ENCODE measurements around the gene OSBPL5.
A peak's percentile ranks its signal among the peaks of the same experiment; 100 is the strongest.

The OSBPL5 gene

DNA sequence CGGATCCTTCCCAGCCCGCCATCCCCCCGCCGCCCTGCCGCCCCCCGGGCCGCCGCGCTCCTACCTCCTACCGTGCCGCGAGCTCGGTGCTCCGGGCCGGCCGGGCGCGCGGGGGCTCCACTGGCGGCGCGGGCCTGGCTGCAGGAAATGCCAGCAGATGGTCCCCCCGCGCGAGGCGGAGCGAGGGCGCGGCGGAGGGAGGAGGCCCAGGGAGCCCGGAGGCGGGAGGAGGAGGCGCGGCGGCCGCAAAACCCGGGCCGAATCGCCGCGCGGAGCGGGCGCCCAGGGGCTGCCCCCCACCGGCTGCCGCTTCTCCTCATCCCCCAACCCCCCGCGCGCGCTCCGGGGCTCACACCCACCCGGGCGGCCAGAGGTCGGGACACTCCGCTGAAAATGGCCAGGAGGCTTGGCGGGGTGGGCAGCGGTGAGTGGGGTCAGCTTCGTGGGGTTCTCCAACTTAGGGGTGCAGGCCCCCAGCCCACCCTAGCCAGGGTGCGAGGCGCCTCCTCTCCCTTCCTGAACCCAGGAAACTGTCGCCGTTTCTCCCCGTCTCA lies at the start of gene OSBPL5 (continued):
- TF ChIP-seq, protein P1, sequence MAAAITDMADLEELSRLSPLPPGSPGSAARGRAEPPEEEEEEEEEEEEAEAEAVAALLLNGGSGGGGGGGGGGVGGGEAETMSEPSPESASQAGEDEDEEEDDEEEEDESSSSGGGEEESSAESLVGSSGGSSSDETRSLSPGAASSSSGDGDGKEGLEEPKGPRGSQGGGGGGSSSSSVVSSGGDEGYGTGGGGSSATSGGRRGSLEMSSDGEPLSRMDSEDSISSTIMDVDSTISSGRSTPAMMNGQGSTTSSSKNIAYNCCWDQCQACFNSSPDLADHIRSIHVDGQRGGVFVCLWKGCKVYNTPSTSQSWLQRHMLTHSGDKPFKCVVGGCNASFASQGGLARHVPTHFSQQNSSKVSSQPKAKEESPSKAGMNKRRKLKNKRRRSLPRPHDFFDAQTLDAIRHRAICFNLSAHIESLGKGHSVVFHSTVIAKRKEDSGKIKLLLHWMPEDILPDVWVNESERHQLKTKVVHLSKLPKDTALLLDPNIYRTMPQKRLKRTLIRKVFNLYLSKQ (tag by site-specific recombination; IDR thresholded peaks at IDR 0.05; ENCODE audit: borderline replicate concordance) = no peak
- TF ChIP-seq, protein P2, sequence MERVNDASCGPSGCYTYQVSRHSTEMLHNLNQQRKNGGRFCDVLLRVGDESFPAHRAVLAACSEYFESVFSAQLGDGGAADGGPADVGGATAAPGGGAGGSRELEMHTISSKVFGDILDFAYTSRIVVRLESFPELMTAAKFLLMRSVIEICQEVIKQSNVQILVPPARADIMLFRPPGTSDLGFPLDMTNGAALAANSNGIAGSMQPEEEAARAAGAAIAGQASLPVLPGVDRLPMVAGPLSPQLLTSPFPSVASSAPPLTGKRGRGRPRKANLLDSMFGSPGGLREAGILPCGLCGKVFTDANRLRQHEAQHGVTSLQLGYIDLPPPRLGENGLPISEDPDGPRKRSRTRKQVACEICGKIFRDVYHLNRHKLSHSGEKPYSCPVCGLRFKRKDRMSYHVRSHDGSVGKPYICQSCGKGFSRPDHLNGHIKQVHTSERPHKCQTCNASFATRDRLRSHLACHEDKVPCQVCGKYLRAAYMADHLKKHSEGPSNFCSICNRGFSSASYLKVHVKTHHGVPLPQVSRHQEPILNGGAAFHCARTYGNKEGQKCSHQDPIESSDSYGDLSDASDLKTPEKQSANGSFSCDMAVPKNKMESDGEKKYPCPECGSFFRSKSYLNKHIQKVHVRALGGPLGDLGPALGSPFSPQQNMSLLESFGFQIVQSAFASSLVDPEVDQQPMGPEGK (tag by site-specific recombination; IDR thresholded peaks at IDR 0.05) = peak; percentile 52
- no peak for TF ChIP-seq HOXD13 (CRISPR knock-in tag; IDR thresholded peaks at IDR 0.05; ENCODE audit: borderline replicate concordance)
- TF ChIP-seq ZNF830 (tag by site-specific recombination; IDR thresholded peaks at IDR 0.05; ENCODE audit: low read depth) = no peak
- 0 out of 2 replicates have a peak, but pooled peaks have one; percentile 19 for TF ChIP-seq IKZF3 (tag by site-specific recombination; IDR thresholded peaks at IDR 0.05)
- no peak for TF ChIP-seq ZNF626 (tag by site-specific recombination; IDR thresholded peaks at IDR 0.05)

DNA sequence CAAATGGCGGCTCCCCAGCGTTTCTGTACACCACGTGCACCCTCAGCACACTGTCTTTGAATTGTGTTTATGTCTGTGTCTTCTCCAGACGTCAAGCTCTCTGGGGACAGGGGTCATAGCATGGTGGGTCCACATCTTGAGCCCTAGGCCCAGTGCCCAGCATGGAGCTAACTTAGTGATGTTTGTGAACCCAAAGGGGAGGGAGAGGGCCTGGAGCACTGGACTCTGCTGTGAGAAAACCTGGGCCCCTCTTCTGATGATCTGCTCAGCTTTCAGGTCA lies 49.2 kb upstream of the OSBPL5 start:
- CTCF ChIA-PET = interaction anchor here (0.6 to 2.2 kb wide), 5 partner anchors 103 to 301 kb away, joined by 3 to 7 read pairs (median 4); no protein-coding TSS in a partner anchor
- H3K27ac ChIP-seq (ENCODE audit: extremely low read depth, low read depth, low read length) = no peak overlapping the region
- H3K4me3 ChIP-seq (ENCODE audit: low read depth, low read length) = no peak overlapping the region
- no peaks in the 10 kb centered on the region for H3K36me3 ChIP-seq (ENCODE audit: control insufficient read depth in 2 of 2, insufficient read depth in 1 of 2, low read length in 2 of 2)
- H3K4me1 ChIP-seq (ENCODE audit: control insufficient read depth, insufficient read depth, low read length) = no peaks in the 10 kb centered on the region
- POLR2A ChIA-PET = interaction anchor here (0.6 kb wide), 1 partner anchor 838 kb away, joined by 3 read pairs; no protein-coding TSS in a partner anchor
- no peaks in the 10 kb centered on the region for H3K9me3 ChIP-seq (ENCODE audit: control insufficient read depth, insufficient read depth, low read depth, low read length)
- TF ChIP-seq ZNF146 (tag by site-specific recombination; IDR thresholded peaks at IDR 0.05) = no peak
- TF ChIP-seq, protein P3, sequence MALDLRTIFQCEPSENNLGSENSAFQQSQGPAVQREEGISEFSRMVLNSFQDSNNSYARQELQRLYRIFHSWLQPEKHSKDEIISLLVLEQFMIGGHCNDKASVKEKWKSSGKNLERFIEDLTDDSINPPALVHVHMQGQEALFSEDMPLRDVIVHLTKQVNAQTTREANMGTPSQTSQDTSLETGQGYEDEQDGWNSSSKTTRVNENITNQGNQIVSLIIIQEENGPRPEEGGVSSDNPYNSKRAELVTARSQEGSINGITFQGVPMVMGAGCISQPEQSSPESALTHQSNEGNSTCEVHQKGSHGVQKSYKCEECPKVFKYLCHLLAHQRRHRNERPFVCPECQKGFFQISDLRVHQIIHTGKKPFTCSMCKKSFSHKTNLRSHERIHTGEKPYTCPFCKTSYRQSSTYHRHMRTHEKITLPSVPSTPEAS (tag by site-specific recombination; IDR thresholded peaks at IDR 0.05) = no peak
- TF ChIP-seq, protein P4, sequence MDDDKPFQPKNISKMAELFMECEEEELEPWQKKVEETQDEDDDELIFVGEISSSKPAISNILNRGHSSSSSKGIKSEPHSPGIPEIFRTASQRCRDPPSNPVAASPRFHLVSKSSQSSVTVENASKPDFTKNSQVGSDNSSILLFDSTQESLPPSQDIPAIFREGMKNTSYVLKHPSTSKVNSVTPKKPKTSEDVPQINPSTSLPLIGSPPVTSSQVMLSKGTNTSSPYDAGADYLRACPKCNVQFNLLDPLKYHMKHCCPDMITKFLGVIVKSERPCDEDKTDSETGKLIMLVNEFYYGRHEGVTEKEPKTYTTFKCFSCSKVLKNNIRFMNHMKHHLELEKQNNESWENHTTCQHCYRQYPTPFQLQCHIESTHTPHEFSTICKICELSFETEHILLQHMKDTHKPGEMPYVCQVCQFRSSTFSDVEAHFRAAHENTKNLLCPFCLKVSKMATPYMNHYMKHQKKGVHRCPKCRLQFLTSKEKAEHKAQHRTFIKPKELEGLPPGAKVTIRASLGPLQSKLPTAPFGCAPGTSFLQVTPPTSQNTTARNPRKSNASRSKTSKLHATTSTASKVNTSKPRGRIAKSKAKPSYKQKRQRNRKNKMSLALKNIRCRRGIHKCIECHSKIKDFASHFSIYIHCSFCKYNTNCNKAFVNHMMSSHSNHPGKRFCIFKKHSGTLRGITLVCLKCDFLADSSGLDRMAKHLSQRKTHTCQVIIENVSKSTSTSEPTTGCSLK (tag by site-specific recombination; IDR thresholded peaks at IDR 0.05) = no peak
- TF ChIP-seq TRIM28 (IDR thresholded peaks at IDR 0.05; ENCODE audit: borderline replicate concordance, low read length) = no peak
- TF ChIP-seq, protein P5, sequence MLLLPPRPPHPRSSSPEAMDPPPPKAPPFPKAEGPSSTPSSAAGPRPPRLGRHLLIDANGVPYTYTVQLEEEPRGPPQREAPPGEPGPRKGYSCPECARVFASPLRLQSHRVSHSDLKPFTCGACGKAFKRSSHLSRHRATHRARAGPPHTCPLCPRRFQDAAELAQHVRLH (tag by site-specific recombination; IDR thresholded peaks at IDR 0.05) = no peak
- no peak for TF ChIP-seq ZNF785 (tag by site-specific recombination; IDR thresholded peaks at IDR 0.05)
- TF ChIP-seq, protein P6, sequence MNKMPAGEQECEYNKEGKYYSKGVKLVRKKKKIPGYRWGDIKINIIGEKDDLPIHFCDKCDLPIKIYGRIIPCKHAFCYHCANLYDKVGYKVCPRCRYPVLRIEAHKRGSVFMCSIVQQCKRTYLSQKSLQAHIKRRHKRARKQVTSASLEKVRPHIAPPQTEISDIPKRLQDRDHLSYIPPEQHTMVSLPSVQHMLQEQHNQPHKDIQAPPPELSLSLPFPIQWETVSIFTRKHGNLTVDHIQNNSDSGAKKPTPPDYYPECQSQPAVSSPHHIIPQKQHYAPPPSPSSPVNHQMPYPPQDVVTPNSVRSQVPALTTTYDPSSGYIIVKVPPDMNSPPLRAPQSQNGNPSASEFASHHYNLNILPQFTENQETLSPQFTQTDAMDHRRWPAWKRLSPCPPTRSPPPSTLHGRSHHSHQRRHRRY (tag by site-specific recombination; IDR thresholded peaks at IDR 0.05) = no peak
- TF ChIP-seq HOXD13 (CRISPR knock-in tag; IDR thresholded peaks at IDR 0.05; ENCODE audit: borderline replicate concordance) = no peak
- TF ChIP-seq GLI4 (tag by site-specific recombination; IDR thresholded peaks at IDR 0.05) = no peak
- no peak for TF ChIP-seq ZNF830 (tag by site-specific recombination; IDR thresholded peaks at IDR 0.05; ENCODE audit: low read depth)
- no peak for TF ChIP-seq ZNF791 (tag by site-specific recombination; IDR thresholded peaks at IDR 0.05)
- no peak for TF ChIP-seq SALL2 (tag by site-specific recombination; IDR thresholded peaks at IDR 0.05; ENCODE audit: borderline replicate concordance)
- no peak for TF ChIP-seq ZNF544 (tag by site-specific recombination; IDR thresholded peaks at IDR 0.05)
- TF ChIP-seq ZNF423 (tag by site-specific recombination; IDR thresholded peaks at IDR 0.05) = no peak
- TF ChIP-seq KLF1 (tag by site-specific recombination; IDR thresholded peaks at IDR 0.05) = no peak
- no peak for TF ChIP-seq ZBTB48 (tag by site-specific recombination; IDR thresholded peaks at IDR 0.05)
- no peak for TF ChIP-seq ZNF837 (tag by site-specific recombination; IDR thresholded peaks at IDR 0.05)
- TF ChIP-seq, protein P7, sequence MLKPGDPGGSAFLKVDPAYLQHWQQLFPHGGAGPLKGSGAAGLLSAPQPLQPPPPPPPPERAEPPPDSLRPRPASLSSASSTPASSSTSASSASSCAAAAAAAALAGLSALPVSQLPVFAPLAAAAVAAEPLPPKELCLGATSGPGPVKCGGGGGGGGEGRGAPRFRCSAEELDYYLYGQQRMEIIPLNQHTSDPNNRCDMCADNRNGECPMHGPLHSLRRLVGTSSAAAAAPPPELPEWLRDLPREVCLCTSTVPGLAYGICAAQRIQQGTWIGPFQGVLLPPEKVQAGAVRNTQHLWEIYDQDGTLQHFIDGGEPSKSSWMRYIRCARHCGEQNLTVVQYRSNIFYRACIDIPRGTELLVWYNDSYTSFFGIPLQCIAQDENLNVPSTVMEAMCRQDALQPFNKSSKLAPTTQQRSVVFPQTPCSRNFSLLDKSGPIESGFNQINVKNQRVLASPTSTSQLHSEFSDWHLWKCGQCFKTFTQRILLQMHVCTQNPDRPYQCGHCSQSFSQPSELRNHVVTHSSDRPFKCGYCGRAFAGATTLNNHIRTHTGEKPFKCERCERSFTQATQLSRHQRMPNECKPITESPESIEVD (tag by site-specific recombination; IDR thresholded peaks at IDR 0.05) = no peak

All from HEK293 (cell line).